NCI-H2107 treated with DMSO at 0.1 percent for 48 hours (cell line): ENCODE results near the gene TRIM7.

Experiments used
- DNase-seq: peaks from one replicate; lab custom pipeline; 2025; ENCODE audit not compliant: unreplicated experiment; lab: John Stamatoyannopoulos, UW

TRIM7 gene

DNA sequence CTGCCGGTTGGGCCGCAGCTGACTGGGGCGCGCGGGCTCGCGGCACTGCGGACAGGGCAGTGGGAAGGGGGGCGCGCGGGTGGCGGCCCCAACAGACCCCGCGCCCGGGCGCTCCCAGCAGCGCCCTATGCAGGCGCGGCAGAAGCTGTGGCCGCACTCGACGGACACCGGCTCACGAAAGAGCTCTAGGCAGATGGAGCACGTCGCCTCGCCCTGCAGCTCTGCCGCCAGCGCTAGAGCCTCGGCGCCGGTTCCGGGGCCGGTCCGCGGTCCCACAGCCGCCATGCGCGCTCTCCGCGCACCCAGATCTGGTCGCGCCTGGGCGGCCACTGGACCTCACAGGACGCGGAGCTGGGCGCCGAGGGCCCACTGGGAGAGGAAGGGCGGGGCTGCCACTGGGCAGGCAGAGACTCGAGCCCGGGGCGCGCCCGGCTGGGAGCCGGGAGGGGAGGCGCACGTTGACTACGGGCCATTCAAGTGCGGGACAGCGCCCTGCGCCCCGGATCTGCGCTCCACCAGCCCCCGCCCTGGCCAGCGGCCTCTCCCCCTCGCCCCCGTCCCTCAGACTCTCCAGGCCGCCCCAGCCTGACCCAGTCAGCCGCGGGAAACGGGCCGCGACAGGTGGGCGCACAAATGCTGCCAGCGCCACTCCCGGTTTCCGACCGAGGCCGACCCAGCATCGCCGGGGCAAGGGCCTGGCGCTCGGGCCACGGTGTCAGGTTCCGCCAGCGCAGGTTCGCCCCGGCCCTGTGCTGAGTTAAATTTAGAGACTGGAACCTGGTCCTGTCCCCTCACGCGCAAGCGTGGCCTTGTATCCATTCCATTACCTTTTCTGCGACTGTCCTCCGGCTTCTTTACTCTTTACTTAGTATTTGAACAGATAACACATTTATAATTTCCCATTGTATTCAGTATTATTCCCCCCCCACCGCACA, at the start of gene TRIM7:
Gene TRIM7 (minus strand): TSS at position 371 of the 935 bp plus-strand sequence. CDS start 86 bp downstream, at position 285.
- no peak for DNase-seq

- DNase-seq, result no peak
These were observed 43.3 kb upstream of the TRIM7 start for GRCh38 chr5:181248277-181248676.

DNA sequence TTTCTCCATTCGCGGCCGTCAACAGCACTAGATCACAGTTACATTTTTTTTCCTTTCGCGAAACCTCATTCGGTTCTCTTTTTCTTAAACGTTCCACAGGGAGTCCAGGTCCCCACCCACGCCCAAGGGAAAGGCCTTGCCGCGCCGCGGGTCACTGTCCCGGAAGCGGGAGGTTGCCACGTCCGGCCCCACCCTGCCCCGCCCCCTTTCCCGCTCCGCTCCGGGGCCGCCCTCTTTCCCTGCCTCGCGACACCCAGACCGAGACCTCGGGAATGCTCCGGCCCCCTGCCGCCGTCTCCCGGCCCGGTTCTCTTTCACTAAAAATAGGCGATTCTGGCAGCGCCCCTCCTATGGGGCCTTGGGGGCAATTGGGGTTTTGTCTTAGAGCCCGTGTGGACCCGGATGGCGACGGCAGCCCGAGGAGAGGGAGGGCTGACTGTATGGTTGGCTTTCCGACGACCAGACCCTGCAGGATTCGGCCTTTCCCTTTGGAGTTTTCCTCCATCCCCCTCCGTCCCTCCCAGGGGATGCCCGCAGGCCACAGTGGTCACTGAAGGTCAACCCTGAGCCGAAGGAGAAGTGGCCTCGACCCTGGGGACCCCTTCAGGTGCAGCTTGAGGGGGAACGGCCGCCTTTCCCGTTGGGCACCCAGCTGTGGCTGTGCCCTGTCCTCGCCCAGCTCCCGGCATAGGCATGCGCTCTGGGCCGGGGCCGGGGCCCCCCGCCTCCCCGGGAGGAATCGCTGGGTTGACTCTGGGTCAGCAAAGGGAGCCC, 41.5 kb upstream of the TRIM7 start:
- DNase-seq, result no peak

DNA sequence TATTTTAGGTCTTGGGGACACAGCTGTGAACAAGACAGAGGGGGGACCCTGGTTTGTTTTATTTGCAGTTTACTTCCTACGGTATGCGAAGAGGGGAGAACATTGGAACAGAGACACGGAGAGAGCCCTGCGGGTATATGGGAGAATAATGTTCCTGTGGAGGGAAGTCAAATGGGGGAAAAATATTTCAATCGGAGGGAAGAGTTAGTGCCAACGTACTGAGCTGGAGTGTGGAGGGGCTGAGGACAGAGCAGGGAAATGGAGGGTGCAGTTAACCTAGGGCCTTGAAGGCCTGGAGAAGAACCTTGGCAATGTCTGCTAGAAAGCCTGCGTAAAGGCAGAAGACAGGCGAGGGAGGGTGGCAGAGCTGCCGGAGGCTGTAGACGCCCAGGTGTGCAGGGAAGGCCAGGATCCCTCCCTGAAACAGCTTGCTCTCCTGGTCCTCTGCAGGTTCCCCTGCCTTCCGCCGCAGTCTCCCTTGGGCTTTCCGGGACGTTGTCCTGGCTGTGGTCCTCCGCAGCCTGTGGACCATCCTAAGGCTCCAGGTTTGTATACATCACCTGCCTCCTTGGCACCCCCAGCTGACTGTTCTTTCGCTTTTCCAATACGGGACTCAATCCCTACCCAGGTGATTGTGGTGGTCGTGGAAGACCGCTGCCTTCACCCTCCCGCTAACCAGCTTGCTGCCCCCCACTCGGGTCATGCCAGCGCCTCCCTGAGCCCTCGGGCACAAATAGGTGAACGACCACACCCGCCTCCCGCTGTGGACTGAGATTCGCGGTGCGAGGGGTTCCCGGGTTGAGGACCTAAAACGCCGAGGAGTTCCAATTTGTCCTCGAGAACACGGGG, 40.7 kb upstream of the TRIM7 start:
- DNase-seq, result no peak

DNA sequence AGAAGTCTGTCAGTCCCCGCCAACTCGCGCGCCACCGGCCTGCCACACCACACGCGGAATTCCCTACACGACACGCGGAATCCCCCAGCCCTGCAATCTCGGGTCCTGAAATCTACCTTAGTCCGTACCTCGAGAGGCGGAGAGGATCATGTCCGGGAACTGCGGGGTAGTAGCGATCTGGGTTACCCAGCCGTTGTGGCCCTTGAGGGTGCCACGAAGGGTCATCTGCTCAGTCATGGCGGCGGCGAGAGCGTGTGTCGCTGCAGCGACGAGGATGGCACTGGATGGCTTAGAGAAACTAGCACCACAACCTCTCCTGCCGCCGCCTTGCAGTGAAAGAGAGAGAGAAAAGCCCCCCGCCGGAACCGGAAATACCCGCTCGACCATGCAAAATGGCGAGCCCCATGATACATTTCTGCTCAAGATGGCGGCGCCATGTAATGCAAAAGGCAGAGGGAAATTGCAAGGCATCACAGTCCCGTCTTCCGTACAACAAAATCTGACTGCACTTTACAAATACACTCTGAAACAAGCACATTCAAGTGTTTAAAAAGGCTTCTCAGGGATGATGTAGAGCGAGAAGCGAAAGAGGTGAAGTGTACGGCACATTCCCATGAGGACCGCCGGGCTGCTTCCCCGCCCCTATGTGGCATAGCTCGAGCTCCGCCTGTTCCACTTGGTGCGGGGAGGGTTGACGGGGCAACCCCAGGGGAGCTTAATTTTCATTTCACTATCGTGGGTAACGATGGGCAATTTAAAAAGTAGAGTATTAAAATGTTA, 38.8 kb upstream of the TRIM7 start, which contains the start of gene RACK1:
Gene RACK1 (minus strand): TSS at position 343 of the 780 bp plus-strand sequence. CDS start 106 bp downstream, at position 237.
- no peak for DNase-seq

- DNase-seq, result no peak
These were observed 38.1 kb upstream of the TRIM7 start for GRCh38 chr5:181243018-181243563.

DNA sequence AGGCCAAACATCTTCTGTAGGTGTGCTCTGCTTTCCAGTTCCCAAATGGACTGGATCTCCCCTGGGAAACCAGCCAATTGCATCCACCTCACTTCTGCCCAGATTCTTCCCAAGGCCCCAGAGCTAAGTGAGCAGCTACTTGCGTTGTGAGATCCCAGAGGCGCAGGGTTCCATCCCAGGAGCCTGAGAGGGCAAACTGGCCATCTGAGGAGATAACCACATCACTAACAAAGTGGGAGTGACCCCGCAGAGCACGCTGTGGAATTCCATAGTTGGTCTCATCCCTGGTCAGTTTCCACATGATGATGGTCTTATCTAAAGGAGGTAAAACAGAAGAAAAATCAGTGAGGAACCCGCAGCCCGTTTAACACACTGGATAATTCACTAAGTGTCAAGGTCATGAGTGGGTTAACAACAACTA, 37.0 kb upstream of the TRIM7 start:
- DNase-seq, result no peak

DNA sequence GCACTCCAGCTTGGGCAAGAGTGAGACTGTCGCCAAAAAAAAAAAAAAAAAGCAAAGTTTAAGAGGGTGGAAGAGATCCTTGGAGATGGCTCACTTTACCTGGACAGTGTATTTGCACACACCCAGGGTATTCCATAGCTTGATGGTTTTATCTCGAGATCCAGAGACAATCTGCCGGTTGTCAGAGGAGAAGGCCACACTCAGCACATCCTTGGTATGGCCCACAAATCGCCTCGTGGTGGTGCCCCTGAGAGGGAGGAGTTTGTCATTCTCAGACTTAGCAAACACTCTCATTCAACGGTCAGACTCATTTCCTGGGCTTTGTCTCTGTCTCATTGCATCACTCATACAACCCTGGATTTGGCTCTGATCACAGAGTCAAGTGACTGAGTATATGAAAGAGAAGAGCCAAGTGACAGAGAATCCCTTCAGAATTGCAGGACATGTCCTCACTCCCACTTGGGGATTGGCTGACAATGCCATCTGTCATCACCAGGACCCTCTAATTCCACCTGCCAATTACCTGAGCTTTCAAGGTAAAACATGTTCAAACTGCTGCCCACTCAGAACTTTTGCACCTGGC, 36.5 kb upstream of the TRIM7 start:
- DNase-seq, result no peak

DNA sequence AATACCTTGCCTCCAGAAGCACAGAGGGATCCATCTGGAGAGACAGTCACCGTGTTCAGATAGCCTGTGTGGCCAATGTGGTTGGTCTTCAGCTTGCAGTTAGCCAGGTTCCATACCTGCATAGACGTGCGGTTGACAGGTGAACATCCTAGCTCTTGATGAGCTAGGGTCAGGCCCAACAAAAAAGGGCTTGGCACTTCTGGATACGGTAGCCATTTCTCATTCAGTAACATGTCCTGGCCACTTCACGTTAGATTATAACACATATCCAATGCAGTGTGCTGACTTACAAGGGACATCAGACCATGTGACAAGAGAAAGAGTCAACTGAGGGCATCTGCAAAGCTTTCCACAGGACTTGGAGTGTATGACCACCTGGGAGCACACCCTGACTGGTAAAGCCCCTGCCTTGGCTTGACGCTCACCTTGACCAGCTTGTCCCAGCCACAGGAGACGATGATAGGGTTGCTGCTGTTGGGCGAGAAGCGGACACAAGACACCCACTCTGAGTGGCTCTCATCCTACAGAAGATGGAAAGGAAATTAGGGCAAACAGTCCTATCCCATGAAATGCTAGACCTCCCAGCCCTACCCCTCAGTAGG, 34.2 kb upstream of the TRIM7 start:
- no peak for DNase-seq

DNA sequence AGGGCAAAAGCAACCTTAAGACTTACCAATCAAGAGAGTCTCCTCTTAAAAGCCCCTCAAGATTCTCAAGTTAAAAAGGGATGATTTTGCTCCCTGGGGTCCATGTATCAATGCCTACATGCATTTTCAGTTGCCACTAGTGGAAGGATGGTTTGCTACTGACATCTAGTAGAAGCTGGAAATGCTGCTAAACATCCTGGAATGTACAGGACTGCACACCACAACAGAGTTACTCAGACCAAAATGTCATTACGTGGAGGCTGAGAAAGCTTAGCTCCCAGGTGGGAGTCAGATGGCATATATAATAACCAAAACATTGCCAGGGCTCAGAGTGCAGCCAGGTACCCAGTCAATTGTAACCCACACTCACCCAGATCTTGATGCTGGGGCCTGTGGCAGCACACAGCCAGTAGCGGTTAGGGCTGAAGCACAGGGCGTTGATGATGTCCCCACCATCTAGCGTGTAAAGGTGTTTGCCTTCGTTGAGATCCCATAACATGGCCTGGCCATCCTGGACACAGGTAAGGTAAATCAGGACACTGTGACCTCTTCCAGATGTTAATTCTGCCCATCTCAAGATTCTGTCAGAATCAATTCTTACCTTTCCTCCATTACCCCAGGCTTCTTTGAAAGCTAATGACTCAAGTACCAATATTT, 32.9 kb upstream of the TRIM7 start:
- DNase-seq, result no peak

DNA sequence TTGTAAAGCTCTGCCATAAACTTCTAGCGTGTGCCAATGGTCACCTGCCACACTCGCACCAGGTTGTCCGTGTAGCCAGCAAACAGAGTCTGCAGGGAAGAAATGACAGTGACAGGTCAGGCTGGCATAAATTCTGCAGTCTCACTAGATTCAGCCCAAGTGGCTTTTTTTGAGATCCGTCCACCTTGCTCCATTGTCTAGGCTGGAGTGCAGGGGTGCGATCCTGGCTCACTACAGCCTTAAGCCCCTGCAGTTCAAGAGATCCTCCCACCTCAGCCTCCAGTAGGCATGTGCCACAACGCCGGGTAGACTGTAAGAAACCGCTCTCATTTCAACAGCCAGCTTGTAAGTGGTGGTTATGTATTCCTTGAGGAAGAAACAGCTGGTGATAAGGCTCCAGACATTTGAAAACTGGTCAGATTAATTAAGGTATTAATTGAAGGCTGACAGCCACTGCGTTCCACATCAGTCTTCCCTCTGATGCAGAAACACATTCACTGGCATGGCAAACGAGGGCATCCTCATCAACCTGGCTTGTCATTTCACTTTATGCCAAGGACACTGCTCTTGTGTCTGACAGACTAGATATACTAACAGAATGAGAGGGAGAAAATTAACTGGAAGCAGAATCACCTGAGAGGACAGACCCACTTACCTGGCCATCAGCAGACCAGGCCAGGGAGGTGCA, 32.1 kb upstream of the TRIM7 start:
- no peak for DNase-seq

DNA sequence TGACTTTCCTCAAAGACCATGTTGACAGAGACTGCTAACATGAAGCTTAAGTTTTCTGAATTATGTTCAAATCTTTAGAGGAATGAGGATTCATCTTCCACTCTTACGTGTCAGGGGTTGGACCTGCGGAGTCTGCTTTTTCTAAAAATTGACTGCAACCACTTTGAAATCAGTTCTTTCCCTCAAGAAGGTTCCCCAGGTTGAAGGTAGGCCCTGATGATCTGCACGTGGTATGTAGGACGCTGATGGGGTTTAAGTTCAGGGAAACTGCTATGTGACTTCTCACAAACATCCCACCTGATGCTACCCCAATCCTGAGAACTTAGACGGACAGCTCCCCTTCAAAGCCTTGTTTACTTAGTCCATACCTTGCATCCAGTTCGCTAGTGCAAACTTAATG, 31.5 kb upstream of the TRIM7 start:
- no peak for DNase-seq

GRCh38 chr5:181235689-181236366, 30.8 kb upstream of the TRIM7 start:
- no peak for DNase-seq

DNA sequence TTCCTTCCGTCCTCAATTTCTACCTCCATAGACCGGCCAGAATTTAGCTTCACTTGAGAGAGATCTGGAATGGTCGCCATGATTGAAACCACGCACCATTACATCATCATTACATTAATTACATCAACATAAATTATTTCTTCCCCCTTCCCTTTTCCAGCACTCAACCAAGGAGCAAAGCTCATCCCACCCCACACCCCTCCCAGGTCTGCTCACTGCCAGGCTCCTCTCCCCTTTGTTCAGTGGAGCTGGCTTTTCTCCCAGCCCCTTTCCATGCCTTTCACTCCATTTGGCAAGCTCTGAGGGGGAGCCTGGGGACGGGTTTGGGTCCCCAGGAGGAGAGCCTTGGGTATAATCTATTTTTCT, 30.3 kb upstream of the TRIM7 start:
- no peak for DNase-seq

GRCh38 chr5:181234455-181235306, 29.7 kb upstream of the TRIM7 start:
- no peak for DNase-seq

GRCh38 chr5:181233801-181234454, 28.9 kb upstream of the TRIM7 start:
- no peak for DNase-seq
